GM12891 (cell line): Measurements from ENCODE around the gene TMEM132E.

Experiments
- POLR2AphosphoS5 ChIP-seq: IDR thresholded peaks from 2 replicates; pipeline ENCODE4 v1.6.1; 2011; ENCODE audit warnings: low read depth, low read length, control low read depth
- SPI1 ChIP-seq: IDR thresholded peaks from 2 replicates; pipeline ENCODE4 v1.6.1; 2011; ENCODE audit warnings: low read depth, low read length, control low read depth
- TAF1 ChIP-seq: IDR thresholded peaks from 2 replicates; pipeline ENCODE4 v1.6.1; 2011; ENCODE audit warnings: low read depth, low read length, control low read depth

GRCh38 chr17:34683390-34683789, 104.0 kb downstream of the TMEM132E start:
- no peak for TF ChIP-seq POLR2AphosphoS5
- no peak for TF ChIP-seq SPI1
- TF ChIP-seq TAF1, result no peak
